Measurements from ENCODE around the gene IFFO2.

IFFO2 gene

GRCh38 chr1:18948048-18948912 lies 8.2 kb downstream of the IFFO2 start:
- H3K9me3 ChIP-seq (ENCODE audit: insufficient read depth, low read depth, low read length) = no peaks in the 10 kb centered on the region
- H3K9ac ChIP-seq (ENCODE audit: low read depth, low read length) = no peak overlapping the region
- no peak overlapping the region for H3K4me3 ChIP-seq (ENCODE audit: low read length)
- peaks cover 18% of the 10 kb centered on the region for H3K4me1 ChIP-seq (ENCODE audit: insufficient read depth, low read length)
- no peaks in the 10 kb centered on the region for H3K36me3 ChIP-seq (ENCODE audit: insufficient read depth, low read depth, low read length)
- no peaks in the 10 kb centered on the region for H3K27me3 ChIP-seq (ENCODE audit: insufficient read depth, low read length)
- no peak overlapping the region for H3K27ac ChIP-seq (ENCODE audit: low read length)

GRCh38 chr1:18947570-18947969 lies 8.9 kb downstream of the IFFO2 start:
- Histone ChIP-seq H3K9me3 (ENCODE audit: insufficient read depth, low read depth, low read length) (no peaks in the 10 kb centered on the region), H3K9ac (ENCODE audit: low read depth, low read length) (no peak overlapping the region), H3K27ac (ENCODE audit: low read length) (no peak overlapping the region), H3K27me3 (ENCODE audit: insufficient read depth, low read length) (no peaks in the 10 kb centered on the region), H3K4me1 (ENCODE audit: insufficient read depth, low read length) (peaks cover 18% of the 10 kb centered on the region), H3K36me3 (ENCODE audit: insufficient read depth, low read depth, low read length) (no peaks in the 10 kb centered on the region), H3K4me3 (ENCODE audit: low read length) (no peak overlapping the region)

- Histone ChIP-seq H3K27me3 (ENCODE audit: insufficient read depth, low read length) (no peaks in the 10 kb centered on the region), H3K4me3 (ENCODE audit: low read length) (no peak overlapping the region), H3K27ac (ENCODE audit: low read length) (no peak overlapping the region), H3K9ac (ENCODE audit: low read depth, low read length) (no peak overlapping the region), H3K9me3 (ENCODE audit: insufficient read depth, low read depth, low read length) (no peaks in the 10 kb centered on the region), H3K4me1 (ENCODE audit: insufficient read depth, low read length) (peaks cover 21% of the 10 kb centered on the region), H3K36me3 (ENCODE audit: insufficient read depth, low read depth, low read length) (no peaks in the 10 kb centered on the region)
Measured at GRCh38 chr1:18946550-18947381, 9.7 kb downstream of the IFFO2 start.

- Histone ChIP-seq H3K4me1 (ENCODE audit: insufficient read depth, low read length) (peaks cover 31% of the 10 kb centered on the region), H3K27me3 (ENCODE audit: insufficient read depth, low read length) (no peaks in the 10 kb centered on the region), H3K36me3 (ENCODE audit: insufficient read depth, low read depth, low read length) (no peaks in the 10 kb centered on the region), H3K27ac (ENCODE audit: low read length) (no peak overlapping the region), H3K9ac (ENCODE audit: low read depth, low read length) (no peak overlapping the region), H3K9me3 (ENCODE audit: insufficient read depth, low read depth, low read length) (no peaks in the 10 kb centered on the region), H3K4me3 (ENCODE audit: low read length) (no peak overlapping the region)
Measured at GRCh38 chr1:18945401-18945849, 11.1 kb downstream of the IFFO2 start.

- H3K4me1 ChIP-seq (ENCODE audit: insufficient read depth, low read length) = peaks cover 27% of the 10 kb centered on the region
- H3K9ac ChIP-seq (ENCODE audit: low read depth, low read length) = no peak overlapping the region
- no peaks in the 10 kb centered on the region for H3K9me3 ChIP-seq (ENCODE audit: insufficient read depth, low read depth, low read length)
- H3K27ac ChIP-seq (ENCODE audit: low read length) = no peak overlapping the region
- H3K27me3 ChIP-seq (ENCODE audit: insufficient read depth, low read length) = no peaks in the 10 kb centered on the region
- H3K36me3 ChIP-seq (ENCODE audit: insufficient read depth, low read depth, low read length) = no peaks in the 10 kb centered on the region
- no peak overlapping the region for H3K4me3 ChIP-seq (ENCODE audit: low read length)
Measured at GRCh38 chr1:18944810-18945209, 11.7 kb downstream of the IFFO2 start.

- Histone ChIP-seq H3K4me3 (ENCODE audit: low read length) (no peak overlapping the region), H3K4me1 (ENCODE audit: insufficient read depth, low read length) (peaks cover 22% of the 10 kb centered on the region), H3K9ac (ENCODE audit: low read depth, low read length) (no peak overlapping the region), H3K36me3 (ENCODE audit: insufficient read depth, low read depth, low read length) (no peaks in the 10 kb centered on the region), H3K9me3 (ENCODE audit: insufficient read depth, low read depth, low read length) (no peaks in the 10 kb centered on the region), H3K27me3 (ENCODE audit: insufficient read depth, low read length) (no peaks in the 10 kb centered on the region), H3K27ac (ENCODE audit: low read length) (no peak overlapping the region)
Measured at GRCh38 chr1:18943914-18944572, 12.4 kb downstream of the IFFO2 start.

GRCh38 chr1:18943162-18943561 lies 13.3 kb downstream of the IFFO2 start:
- no peak overlapping the region for H3K27ac ChIP-seq (ENCODE audit: low read length)
- H3K4me1 ChIP-seq (ENCODE audit: insufficient read depth, low read length) = peaks cover 19% of the 10 kb centered on the region
- H3K36me3 ChIP-seq (ENCODE audit: insufficient read depth, low read depth, low read length) = no peaks in the 10 kb centered on the region
- no peaks in the 10 kb centered on the region for H3K9me3 ChIP-seq (ENCODE audit: insufficient read depth, low read depth, low read length)
- H3K9ac ChIP-seq (ENCODE audit: low read depth, low read length) = no peak overlapping the region
- no peak overlapping the region for H3K4me3 ChIP-seq (ENCODE audit: low read length)
- no peaks in the 10 kb centered on the region for H3K27me3 ChIP-seq (ENCODE audit: insufficient read depth, low read length)

GRCh38 chr1:18942340-18942739 lies 14.1 kb downstream of the IFFO2 start:
- H3K36me3 ChIP-seq (ENCODE audit: insufficient read depth, low read depth, low read length) = no peaks in the 10 kb centered on the region
- no peak overlapping the region for H3K27ac ChIP-seq (ENCODE audit: low read length)
- peaks cover 19% of the 10 kb centered on the region for H3K4me1 ChIP-seq (ENCODE audit: insufficient read depth, low read length)
- H3K27me3 ChIP-seq (ENCODE audit: insufficient read depth, low read length) = no peaks in the 10 kb centered on the region
- no peaks in the 10 kb centered on the region for H3K9me3 ChIP-seq (ENCODE audit: insufficient read depth, low read depth, low read length)
- no peak overlapping the region for H3K4me3 ChIP-seq (ENCODE audit: low read length)
- H3K9ac ChIP-seq (ENCODE audit: low read depth, low read length) = no peak overlapping the region; the same call in 1 of the 2 replicates

- H3K4me3 ChIP-seq (ENCODE audit: low read length) = no peak overlapping the region
- H3K27me3 ChIP-seq (ENCODE audit: insufficient read depth, low read length) = no peaks in the 10 kb centered on the region
- H3K9ac ChIP-seq (ENCODE audit: low read depth, low read length) = peak overlapping the region; percentile 43; the same call in 1 of the 2 replicates
- no peak overlapping the region for H3K27ac ChIP-seq (ENCODE audit: low read length)
- H3K36me3 ChIP-seq (ENCODE audit: insufficient read depth, low read depth, low read length) = no peaks in the 10 kb centered on the region
- H3K9me3 ChIP-seq (ENCODE audit: insufficient read depth, low read depth, low read length) = no peaks in the 10 kb centered on the region
- H3K4me1 ChIP-seq (ENCODE audit: insufficient read depth, low read length) = peaks cover 19% of the 10 kb centered on the region
Measured at GRCh38 chr1:18941221-18942141, 15.0 kb downstream of the IFFO2 start.

GRCh38 chr1:18940303-18941020 lies 16.0 kb downstream of the IFFO2 start:
- Histone ChIP-seq H3K4me3 (ENCODE audit: low read length) (no peak overlapping the region), H3K27ac (ENCODE audit: low read length) (no peak overlapping the region), H3K9ac (ENCODE audit: low read depth, low read length) (peak overlapping the region; percentile 19; the same call in 1 of the 2 replicates), H3K9me3 (ENCODE audit: insufficient read depth, low read depth, low read length) (no peaks in the 10 kb centered on the region), H3K27me3 (ENCODE audit: insufficient read depth, low read length) (no peaks in the 10 kb centered on the region), H3K4me1 (ENCODE audit: insufficient read depth, low read length) (peaks cover 19% of the 10 kb centered on the region), H3K36me3 (ENCODE audit: insufficient read depth, low read depth, low read length) (no peaks in the 10 kb centered on the region)

Measured in iPS-20b (cell line).